ENCODE data around the gene ATR. TPM values are rescaled to one million over a fixed set of nuclear protein-coding genes. Genes with fewer than 3 reads are reported as not detected.
A peak's percentile ranks its signal among the peaks of the same experiment; 100 is the strongest.
"Not testable (repeated sequence)": the region's sequence is repeated elsewhere in the genome, so short reads cannot be mapped to it uniquely, and the experiment has no call there.

The ATR gene
- total RNA-seq, 1 donor from 2014 or later: 16.7 TPM

DNA sequence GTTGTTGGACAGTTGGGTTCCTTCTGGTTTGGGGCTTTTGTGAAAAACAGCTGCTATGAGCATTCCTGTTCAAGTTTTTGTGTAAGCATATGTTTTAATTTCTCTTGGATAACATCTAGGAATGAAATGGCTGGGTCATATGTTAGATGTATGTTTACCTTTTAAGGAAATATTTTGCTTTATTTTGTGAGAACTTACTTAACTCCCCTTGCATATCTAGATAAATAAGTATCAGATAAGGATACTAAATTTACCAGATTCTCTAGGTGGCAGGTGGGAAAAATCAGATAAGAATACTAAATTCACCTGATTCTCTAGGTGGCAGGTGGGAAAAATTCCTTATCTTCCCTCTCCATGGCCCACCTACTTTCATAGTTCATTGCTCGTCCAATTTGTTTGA lies 16.6 kb upstream of the ATR start:
- no peak for DNase-seq (ENCODE audit: low read depth in 2 of 2)

DNA sequence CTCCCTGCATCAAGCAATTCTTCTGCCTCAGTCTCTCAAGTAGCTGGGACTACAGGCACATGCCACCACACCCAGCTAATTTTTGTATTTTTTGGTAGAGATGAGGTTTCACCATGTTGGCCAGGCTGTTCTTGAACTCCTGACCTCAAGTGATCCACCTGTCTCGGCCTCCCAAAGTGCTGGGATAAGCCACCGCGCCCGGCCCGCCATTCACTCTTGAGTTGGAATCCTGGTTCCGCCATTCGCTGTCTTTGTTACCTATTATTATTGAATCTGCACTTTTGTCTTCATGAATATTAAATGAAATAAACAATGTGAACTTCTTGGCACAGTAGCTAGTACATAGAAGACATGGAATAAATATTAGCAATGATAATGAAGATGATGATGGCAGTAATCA lies 13.7 kb upstream of the ATR start:
- not testable (repeated sequence) for DNase-seq (ENCODE audit: low read depth in 2 of 2)

DNA sequence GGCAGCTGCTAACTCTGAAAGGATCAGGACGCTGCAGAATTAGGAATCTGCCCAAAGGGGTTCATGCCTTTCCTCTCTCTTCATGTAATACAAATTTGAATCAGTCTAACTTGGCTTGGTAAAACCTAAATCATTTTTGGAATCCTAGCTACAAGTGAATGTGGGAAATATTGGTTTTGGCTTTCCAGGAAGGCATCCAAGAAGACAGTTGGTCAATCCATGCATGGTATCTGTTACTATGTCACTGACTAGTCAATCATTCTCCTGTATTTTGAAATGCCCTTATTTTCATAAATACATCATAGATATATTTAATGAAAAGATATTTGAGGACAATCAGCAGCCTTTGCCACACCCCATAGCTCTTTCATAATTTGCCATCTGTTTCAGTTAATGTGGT lies 10.2 kb upstream of the ATR start:
- no peak for DNase-seq (ENCODE audit: low read depth in 2 of 2)

DNA sequence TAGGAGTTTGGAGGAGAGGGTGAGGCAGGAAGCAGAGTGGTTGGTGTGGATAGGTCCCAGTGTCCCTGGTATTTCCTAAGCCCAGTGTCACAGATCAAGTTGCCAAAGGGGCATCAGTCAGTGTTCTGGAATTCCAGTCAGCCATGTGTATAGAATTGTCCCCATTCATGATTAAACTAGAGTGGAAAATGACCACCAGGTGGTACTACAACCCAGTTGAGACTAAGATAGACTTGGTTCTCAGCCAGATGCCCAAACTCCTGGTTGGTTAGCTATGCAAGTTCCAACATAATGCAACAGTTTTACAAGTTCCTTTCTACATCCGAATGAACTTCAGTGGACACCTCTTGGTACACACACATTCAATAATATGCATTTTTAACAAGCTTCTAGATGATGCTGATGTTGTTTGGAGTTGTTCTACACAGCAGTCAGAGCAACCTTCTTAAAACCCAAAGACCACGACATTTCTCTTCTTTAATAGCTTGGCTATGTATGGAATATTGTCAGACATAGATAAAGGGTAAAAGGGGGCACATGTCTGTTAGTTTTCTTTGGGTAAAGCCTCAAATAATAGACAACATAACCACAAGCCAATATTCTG lies 8.4 kb upstream of the ATR start:
- peak; percentile 68 to 78 for DNase-seq (ENCODE audit: low read depth in 2 of 2)

DNA sequence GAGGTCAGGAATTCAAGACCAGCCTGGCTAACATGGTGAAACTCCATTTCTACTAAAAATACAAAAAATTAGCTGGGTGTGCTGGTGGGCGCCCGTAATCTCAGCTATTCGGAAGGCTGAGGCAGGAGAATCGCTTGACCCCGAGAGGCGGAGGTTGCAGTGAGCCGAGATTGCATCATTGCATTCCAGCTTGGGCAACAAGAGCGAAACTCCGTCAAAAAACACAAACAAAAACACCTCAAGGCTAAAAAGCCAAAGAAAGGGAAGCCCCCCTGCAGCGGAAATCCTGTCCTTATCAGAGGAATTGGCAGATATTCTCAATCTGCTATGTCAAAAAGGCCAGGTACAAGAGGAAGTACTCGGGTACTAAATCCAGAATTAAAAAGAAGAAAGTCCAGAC lies 2.5 kb upstream of the ATR start:
- not testable (repeated sequence) for DNase-seq (ENCODE audit: low read depth in 2 of 2)

DNA sequence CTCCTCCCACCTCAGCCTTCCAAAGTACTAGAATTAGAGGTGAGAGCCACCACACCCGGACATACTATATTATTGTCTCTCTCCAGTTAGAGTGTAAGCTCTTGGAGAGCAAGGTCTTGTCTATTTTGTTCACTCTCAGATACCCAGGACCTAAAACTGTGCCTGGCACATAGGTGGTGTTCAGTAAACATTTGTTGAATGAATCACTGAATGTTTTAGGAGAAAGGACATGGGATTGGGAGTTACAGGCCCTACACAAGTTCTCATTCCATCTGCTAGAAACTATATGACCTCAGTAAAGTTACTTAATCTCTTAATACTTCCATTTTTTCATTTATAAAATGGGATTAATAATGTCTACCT lies 1.5 kb upstream of the ATR start:
- no peak for DNase-seq (ENCODE audit: low read depth in 2 of 2)

DNA sequence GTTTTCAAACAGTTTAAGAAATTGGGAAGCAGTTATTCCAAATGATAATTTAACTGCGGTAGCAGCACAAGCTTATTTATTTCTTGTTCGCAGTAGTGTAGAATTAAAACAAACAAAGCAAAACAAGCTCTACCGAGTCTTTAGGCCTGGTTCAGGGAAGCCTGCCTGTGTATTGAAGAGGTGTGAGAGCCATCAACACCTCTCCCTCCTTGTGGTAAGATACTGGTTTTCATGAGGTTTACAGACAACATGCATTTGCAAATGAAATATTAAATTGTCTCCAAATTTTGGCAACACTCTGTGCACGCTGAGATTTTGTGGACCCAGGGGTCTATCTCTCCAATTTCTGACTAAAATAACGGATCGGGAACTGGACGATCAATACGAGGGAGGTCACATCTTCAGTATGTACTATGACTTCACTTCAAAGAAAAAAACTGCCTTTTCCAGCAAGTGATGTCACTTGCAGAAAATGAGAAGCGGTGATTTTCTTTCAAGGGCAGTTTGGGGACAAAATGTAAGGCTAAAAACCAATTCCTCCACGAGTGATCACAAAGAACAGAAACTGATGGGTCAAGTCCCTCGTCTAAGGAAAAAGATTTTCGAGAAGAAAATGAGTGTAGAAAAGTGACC lies 721 bp downstream of the ATR start:
- no peak for DNase-seq (ENCODE audit: low read depth in 2 of 2)

DNA sequence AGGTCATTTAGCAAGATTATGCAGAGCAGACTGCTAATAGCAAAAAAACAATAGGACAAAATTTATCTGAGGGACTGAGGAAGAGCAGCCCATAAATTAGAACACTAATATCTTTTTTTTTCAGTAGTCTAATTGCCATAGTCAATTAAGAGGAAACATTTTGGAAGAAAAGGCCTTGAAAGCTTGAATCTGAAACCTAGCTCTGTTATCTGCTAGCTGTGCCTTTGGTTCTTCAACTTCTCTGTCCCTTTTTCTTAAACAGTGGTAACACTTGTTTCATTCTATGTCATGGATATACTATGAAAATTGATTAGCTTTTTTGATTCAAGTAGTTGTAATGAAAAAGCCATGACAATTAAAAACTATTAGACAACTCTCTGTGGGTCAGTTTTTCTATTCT lies 1.7 kb downstream of the ATR start:
- no peak for DNase-seq (ENCODE audit: low read depth in 2 of 2)

DNA sequence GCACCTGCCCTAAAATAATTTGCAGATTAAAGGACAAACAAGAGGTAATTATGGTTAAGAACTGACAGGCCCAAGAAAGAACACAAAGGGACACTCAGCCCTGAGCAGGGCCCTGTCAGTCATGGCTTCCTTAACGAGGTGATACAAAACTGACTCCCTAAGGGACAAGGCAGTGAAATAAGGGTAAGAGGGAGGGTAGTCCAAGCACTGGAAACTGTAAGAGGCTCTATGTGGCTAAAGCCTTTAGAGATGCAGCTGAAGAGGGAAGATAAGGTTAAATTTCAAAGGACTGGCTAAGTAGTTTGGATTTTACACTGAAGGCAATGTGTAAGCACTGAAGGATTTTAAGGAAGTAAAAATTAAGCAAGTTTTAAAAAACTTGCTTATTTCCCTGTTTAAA lies 3.9 kb downstream of the ATR start:
- no peak for DNase-seq (ENCODE audit: low read depth in 2 of 2)

DNA sequence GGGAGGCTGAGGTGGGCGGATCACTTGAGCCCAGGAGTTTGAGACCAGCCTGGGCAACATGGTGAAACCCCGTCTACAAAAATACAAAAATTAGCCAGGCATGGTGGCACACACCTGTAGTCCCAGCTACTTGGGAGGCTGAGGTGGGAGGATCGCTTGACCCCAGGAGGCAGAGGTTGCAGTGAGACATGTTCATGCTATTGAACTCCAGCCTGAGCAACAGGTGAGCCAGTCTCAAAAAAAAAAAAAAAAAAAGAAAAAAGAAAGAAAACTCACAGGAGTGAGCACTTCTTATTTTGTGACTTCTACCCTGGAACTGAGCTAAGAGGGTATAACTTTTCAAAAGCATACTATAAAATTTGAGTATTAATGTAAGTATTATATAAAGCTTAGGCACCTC lies 4.3 kb downstream of the ATR start:
- DNase-seq (ENCODE audit: low read depth in 2 of 2): not testable (repeated sequence)

DNA sequence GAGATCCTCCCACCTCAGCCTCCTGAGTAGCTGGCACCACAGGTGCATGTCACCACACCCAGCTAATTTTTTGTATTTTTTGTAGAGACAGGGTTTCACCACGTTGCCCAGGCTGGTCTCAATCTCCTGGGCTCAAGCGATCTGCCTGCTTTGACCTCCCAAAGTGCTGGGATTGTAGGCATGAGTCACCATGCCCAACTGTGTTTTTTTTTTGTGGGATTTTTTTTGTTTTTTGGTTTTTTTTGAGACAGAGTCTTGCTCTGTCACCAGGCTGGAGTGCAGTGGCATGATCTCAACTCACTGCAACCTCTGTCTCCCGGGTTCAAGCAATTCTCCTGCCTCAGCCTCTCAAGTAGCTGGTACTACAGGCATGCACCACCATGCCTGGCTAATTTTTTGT lies 9.1 kb downstream of the ATR start:
- DNase-seq (ENCODE audit: low read depth in 2 of 2): not testable (repeated sequence)

DNA sequence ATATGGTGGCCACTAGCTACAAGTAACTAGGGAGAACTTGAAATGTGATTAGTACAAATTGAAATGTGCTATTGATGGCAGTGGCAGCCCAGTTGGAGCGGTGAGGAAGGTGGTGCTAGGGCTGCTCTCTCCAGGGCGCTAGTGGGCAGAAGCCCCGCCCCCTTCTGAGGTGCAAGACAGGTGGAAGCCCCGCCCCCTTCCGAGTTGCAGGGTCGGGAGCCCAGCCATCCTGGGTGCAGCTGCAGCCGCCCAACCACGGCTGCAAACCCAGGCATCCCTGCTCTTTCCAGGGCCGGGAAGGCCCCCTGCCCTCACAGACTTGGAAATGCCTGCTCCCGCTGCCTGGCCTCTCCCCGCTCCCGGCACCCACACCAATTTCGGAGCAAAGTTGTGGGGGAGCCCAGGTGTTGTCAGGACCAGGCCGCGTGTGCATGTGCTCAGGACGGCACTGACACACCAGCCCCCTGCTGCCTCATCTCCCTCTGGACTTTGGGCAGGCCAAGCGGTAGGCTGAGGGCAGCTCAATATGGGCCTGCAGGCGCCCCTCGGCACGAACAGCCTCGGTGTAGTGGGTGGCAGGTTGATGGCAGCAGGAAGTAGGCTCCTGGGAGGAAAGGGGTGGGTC lies 10.0 kb downstream of the ATR start:
- no peak for DNase-seq (ENCODE audit: low read depth in 2 of 2)

DNA sequence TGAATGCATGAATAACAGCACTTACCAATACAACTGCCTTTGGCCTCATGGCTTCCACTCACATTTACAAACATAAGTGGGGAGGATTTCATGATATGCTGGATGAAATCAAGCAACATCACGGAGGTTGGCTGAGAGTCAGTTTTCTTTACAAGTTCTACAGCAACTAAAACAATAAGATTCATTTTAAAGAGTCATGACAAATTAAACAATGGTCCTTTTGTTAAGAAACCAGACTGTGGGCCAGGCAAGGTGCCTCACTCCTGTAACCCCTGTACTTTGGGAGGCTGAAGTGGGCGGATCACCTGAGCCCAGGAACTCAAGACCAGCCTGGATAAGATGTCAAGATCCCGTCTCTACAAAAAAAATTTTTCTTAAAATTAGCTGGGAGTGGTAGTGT lies 12.4 kb downstream of the ATR start:
- no peak for DNase-seq (ENCODE audit: low read depth in 2 of 2)

DNA sequence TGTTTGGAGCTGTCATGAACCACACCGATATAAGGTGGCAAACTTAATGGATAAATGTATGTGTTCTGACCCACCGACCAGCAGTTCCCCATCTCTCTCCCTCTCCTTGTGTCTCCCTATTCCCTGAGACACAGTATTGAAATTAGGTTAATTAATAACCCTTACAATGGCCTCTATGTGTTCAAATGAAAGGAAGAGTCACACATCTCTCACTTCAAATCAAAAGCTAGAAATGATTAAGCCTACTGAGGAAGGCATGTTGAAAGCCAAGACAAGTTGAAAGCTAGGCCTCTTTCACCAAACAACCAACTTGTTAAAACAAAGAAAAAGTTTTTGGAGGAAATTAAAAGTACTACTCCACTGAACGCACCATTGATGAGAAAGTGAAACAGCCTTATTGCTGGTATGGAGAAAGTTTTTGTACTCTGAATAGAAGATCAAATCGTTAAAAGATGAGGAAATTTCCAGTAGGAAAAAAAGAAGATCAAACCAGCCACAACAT lies 15.0 kb downstream of the ATR start:
- DNase-seq (ENCODE audit: low read depth in 2 of 2): no peak

DNA sequence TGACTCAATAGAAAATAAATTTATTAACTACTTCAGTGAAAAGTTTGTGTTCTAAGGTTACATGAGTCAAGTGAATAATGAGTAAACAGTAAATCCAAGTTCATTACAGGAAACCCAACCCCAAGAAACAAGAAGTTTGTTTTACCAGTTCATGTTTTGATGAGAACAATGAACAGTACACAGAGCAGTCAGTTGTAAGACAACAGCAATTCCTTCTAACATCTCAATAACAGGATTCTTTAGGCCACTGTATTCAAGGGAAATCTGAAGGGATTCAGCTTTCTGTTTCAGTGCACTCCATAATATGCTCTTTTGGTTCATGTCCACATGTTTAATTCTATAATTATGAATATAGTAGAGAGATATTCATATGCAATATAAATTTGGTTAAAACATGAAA lies 18.4 kb downstream of the ATR start:
- no peak for DNase-seq (ENCODE audit: low read depth in 2 of 2)

DNA sequence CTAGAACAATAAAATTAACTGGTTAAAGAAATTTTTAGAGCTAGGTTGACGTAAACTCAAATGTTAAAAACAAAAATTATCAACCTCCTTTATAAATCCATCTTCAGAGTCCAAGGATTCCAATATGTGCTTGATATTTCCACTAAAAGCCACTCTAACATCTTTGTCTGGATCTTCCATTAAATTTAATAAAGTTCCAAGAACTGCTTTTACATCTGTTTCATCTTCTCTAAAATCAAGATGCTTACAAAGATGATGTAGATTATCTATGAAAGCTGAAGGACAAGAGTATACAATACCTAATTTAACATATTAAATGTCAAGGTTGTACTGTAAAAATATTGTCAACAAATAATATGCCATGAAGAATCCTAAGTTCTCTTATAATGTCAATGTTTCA lies 24.8 kb downstream of the ATR start:
- no peak for DNase-seq (ENCODE audit: low read depth in 2 of 2)

DNA sequence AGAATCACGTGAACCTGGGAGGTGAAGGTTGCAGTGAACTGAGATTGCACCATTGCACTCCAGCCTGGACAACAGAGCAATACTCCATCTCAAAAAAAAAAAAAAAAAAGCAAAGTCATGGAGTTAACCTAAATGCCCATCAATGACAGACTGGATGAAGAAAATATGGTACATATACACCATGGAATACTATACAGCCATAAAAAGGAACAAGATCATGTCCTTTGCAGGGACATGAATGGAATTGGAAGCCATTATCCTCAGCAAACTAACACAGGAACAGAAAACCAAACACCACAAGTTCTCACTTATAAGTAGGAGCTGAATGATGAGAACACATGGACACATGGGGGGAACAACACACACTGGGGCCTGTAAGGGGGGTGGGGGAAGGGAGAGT lies 26.0 kb downstream of the ATR start:
- DNase-seq (ENCODE audit: low read depth in 2 of 2): not testable (repeated sequence)

DNA sequence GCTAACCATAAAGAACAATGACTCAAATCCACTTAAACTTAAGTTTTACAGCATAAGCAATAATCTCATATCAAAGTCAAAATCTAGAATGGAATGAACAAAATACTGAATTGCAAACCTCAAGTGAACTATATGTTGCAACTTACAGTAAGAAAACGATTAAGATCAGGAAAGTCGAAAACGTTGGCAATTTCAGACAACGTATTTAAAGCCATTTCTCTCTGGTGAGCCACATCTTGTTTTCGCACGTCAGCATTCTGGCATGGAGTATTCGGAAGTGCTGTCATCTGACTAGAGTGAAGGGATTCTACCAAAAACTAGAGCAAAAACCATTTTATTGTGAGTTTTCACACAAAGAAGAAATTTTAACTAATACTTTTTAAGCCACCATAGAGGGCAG lies 28.5 kb downstream of the ATR start:
- no peak for DNase-seq (ENCODE audit: low read depth in 2 of 2)

DNA sequence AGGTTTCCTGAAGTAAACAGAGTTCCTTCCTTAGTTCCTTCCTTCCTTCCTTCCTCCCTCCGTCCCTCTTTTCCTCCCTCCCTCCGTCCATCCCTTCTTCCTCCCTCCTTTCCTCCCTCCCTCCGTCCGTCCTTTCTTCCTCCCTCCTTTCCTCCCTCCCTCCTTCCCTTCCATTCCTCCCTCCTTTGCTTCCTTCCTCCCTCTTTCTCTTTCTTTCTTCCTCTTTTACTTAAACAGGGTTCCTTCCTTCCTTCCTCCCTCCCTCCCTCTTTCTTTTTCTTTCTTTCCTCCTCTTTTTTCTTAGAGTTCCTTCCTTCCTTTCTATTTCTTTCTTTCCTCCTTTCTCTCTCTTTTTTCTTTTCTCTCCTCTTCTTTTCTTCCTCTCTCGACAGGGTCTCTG lies 35.2 kb downstream of the ATR start:
- no peak for DNase-seq (ENCODE audit: low read depth in 2 of 2)

DNA sequence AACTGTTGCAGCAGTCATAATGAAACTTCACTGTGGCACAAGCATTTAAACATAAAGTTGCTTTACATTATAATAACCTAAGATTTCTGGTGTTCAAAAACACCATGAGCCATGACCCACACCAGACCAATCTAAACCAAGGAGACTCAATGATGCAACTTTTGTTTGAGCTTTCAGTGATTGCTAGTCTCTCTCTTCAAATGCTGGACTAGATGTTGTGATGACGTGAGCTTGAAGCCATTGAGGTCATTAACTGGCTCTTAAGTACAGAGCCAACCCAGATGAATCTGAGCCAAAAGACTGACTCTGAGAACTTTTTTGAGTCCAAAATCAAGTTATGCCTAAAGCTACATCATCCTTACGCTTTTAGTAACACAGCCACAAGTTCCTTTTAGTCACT lies 36.5 kb downstream of the ATR start:
- DNase-seq (ENCODE audit: low read depth in 2 of 2): no peak

DNA sequence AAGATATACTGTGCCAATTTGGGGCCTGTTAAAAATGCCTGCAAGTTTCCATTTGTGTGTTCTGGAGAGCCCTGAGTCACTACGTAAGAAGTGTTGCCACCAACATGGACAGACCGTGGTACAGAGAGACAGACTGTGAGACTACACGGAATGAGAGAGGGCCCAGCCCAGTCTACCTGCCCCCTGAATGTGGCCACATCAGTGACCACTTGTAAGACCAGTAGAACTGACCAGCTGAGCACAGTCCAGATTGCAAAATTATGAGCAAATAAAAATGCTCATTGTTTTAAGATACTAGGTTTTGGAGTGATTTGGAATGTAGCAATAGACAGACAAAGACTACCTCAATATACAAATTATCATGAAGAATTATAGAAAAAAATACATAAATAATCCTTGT lies 42.0 kb downstream of the ATR start:
- DNase-seq (ENCODE audit: low read depth in 2 of 2): no peak

DNA sequence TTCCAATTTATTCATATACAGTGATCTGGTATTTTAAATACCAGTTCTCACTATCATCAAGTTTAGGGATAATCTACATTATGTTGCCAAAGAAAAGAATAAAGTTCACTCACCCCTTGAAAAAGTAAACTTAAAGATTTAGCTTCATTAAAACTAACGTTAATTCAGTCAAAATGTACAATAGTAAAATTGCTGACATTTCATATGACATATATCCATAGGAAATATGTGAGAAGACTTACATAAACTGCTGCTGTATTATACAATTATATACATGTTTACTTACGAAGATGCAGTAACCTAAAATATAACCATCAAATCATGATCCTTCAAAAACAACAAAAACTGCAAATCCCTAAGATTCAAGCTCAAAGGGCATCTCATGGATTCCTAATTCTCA lies 44.0 kb downstream of the ATR start:
- DNase-seq (ENCODE audit: low read depth in 2 of 2): no peak

DNA sequence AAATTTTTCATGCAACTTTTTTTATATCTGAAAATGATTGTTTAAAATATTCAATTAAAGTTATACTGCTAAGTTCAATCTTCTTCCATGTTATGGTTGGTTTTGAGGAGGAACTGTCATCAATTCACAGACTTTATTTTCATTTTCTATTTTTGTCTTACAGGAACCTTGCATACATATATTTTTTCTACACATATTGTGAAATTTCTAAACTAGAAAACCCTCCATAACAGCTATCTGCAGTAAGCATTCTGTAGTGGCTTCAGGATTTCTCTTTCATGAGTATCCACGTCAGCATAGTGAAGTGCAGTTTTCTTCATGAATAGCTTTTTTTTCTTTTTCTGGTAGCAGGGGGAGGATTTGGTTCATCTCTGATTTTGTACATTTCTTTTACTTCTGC lies 48.2 kb downstream of the ATR start:
- DNase-seq (ENCODE audit: low read depth in 2 of 2): no peak

Measured in dermis microvascular lymphatic vessel endothelial cell (primary cell).